Subcutaneous abdominal adipose tissue (tissue), 5 donors: ENCODE measurements around the gene RGMB.
A peak's percentile ranks its signal among the peaks of the same experiment; 100 is the strongest.

Experiments
- H3K27ac ChIP-seq: one replicate; pipeline ENCODE4 v1.7.0; 2013; ENCODE audit warnings: low read depth, mild to moderate bottlenecking, inconsistent platforms, low read length, moderate library complexity
- H3K27me3 ChIP-seq, 5 donors: one replicate each; pipeline ENCODE4 v1.7.0; 2013; ENCODE audit warnings: low read length in 5 of 5, inconsistent platforms in 1 of 5; ENCODE audit not compliant: control insufficient read depth in 5 of 5, insufficient read depth in 4 of 5
- H3K36me3 ChIP-seq, 5 donors: one replicate each; pipeline ENCODE4 v1.7.0; 2013; ENCODE audit warnings: low read length in 5 of 5; ENCODE audit not compliant: control insufficient read depth in 5 of 5, insufficient read depth in 5 of 5
- H3K4me1 ChIP-seq, 5 donors: one replicate each; pipeline ENCODE4 v1.7.0; 2013; ENCODE audit warnings: low read length in 5 of 5, mild to moderate bottlenecking in 3 of 5, moderate library complexity in 1 of 5; ENCODE audit not compliant: control insufficient read depth in 5 of 5, insufficient read depth in 5 of 5
- H3K4me3 ChIP-seq, 5 donors: one replicate each; pipeline ENCODE4 v1.7.0; 2013; ENCODE audit warnings: low read length in 5 of 5, low read depth in 1 of 5
- H3K9ac ChIP-seq, 5 donors: one replicate each; pipeline ENCODE4 v1.7.0; 2013; ENCODE audit warnings: low read length in 5 of 5, mild to moderate bottlenecking in 4 of 5, moderate library complexity in 3 of 5
- H3K9me3 ChIP-seq, 5 donors: one replicate each; pipeline ENCODE4 v1.7.0; 2013; ENCODE audit warnings: low read length in 5 of 5; ENCODE audit not compliant: control insufficient read depth in 5 of 5
- donor health status: healthy.
- donor health status: healthy.
- donor health status: healthy.
- donor health status: healthy.
- donor health status: healthy.

RGMB gene

DNA sequence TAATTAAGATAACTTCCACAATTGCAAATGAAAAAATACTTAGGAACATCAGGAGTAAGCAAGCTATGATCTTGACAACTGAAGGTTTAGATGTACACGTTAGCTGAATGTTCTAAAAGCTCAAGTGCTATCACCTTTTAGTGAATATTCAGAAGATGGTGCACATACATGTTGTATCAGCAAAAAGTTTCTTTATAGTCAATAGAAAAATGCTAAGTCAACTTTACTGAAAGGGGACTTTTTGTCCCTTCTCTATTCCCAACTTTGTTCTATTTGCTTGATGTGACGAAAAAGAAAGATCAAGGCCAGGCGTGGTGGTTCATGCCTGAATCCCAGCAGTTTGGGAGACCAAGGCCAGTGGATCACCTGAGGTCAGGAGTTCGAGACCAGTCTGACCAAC, 7.6 kb upstream of the RGMB start:
- no peak overlapping the region for H3K27ac ChIP-seq
- H3K36me3 ChIP-seq, result no peaks in the 10 kb centered on the region
- no peak overlapping the region for H3K9ac ChIP-seq
- H3K9me3 ChIP-seq, result no peaks in the 10 kb centered on the region
- no peaks in the 10 kb centered on the region for H3K27me3 ChIP-seq
- peaks cover 1 to 30% (median 25%) of the 10 kb centered on the region in 5 donors for H3K4me1 ChIP-seq
- no peak overlapping the region for H3K4me3 ChIP-seq

DNA sequence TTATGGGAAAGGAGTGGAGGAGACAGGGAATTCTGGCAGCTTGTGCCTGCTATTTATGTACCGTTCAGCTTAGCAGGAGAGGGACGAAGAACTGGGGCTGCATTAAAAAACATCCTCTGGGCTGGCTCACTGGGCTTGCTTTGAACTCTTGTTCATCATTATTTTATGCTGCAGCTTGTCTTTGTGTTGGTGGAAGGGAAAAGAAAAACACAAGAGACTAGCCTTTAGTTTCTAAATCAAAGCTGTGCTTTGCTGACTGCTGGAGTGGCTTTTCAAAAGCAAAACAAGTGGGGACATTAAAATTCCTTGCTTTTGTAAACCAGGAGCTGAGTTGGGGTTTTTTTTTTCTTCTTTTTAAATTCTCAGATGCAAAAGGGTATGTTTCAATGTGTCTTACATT, 5.9 kb upstream of the RGMB start:
- Histone ChIP-seq H3K9me3 (no peaks in the 10 kb centered on the region), H3K9ac (no peak overlapping the region), H3K27ac (no peak overlapping the region), H3K4me1 (peaks cover 1 to 47% (median 36%) of the 10 kb centered on the region in 5 donors), H3K4me3 (no peak overlapping the region), H3K27me3 (no peaks in the 10 kb centered on the region), H3K36me3 (no peaks in the 10 kb centered on the region)

DNA sequence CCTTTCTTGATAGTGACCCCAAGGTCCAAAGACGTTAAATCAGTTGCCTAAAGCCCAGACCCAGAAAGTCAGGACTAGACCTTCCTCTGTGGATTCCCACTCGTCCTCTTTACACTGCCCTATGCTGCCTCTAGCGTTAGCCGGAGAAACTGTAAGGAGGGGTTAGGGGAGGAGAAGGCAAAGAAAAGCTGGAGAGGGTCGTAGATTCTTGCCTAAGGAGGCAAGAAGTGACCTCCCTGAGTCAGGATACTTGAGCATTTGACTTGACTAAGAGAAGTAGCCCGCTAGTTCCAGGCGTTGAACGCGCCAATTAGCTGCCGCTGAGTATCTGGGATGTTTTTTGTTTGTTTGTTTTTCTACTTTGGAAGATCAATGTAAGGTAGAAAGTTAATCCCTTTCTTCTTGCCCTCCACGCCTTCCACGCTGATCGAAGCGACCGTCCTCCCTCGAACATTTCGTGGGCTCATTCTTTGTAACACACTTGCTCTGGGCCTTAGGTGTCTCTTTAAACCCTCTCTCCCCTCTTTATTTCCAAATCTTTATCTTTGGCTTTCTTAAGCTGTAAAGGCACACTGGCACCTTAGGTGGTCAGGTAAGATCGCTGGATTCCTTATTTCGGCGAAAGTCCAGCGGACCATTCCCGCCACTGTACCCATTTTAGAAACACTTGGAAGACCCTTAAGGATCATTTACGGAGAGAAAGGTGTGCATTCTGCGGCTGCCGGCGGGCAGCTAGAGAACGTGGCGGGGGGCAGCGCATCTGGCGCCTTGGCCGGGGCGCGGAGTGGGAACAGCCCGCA, 5.1 kb upstream of the RGMB start:
- Histone ChIP-seq H3K9ac (peak overlapping the region; percentile 47 to 75 (median 66)), H3K4me3 (peak overlapping the region; percentile 75 to 90 (median 83)), H3K4me1 (peaks cover 1 to 53% (median 42%) of the 10 kb centered on the region in 5 donors), H3K36me3 (no peaks in the 10 kb centered on the region), H3K27ac (no peak overlapping the region), H3K27me3 (no peaks in the 10 kb centered on the region), H3K9me3 (no peaks in the 10 kb centered on the region)

DNA sequence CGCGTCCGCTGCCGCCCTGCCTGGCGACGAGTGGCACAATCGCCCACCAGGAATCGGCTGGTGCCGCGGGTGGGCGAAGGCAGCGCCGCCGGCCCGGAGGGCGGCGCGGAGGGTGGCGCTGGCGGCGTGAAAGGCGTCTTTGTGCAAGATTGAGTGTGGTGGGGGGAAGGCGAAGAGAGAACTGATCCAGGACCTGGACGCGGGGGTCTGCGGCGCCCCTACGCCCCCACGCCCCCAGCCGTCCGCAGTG, 4.6 kb upstream of the RGMB start:
- peak overlapping the region in 4 of 5 donors; percentile 47 to 84 (median 68) for H3K9ac ChIP-seq
- no peaks in the 10 kb centered on the region for H3K9me3 ChIP-seq
- H3K27ac ChIP-seq, result no peak overlapping the region
- no peaks in the 10 kb centered on the region for H3K27me3 ChIP-seq
- peak overlapping the region in 4 of 5 donors; percentile 75 to 90 (median 84) for H3K4me3 ChIP-seq
- peaks cover 1 to 53% (median 42%) of the 10 kb centered on the region in 5 donors for H3K4me1 ChIP-seq
- no peaks in the 10 kb centered on the region for H3K36me3 ChIP-seq

DNA sequence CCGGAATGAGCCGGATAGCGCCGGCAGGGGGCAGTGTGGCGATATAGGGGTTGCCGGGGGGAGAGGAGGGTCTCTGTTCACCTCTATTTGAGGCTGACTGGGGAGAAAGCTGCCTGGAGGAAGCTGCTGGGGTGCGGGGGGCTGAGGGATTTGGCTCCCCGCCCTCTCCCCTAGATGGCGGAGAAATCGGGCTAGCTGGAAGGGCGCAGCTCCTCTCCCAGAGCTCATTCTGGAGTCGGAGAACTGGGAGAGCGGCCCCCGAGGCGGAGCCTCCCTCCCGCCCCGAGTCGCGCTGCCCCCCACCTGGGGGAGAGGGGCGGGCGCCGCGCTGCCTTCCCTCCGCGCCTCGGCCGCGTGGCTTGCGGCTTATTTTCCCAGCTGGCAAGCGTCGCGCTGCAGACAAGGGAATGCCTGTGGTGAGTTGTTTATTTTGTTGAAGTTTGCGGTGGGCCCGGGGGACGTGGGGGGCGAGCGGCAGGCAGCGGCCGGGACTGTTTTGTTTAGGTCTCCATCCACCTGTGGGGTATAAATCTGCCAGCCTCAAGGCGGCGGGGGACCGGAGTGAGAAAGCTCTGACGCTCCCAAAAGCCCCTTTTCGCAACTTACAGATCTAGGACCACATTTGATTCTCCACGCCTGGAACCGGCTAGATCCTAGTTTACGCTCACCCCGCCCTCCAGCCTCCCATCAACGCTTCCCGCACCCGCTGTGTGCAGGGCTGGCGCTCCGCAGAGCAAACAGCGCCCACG, 4.1 kb upstream of the RGMB start:
- Histone ChIP-seq H3K27me3 (no peaks in the 10 kb centered on the region), H3K9ac (peak overlapping the region in 4 of 5 donors; percentile 64 to 84 (median 73)), H3K4me1 (peaks cover 1 to 54% (median 43%) of the 10 kb centered on the region in 5 donors), H3K36me3 (no peaks in the 10 kb centered on the region), H3K27ac (peak overlapping the region; percentile 85), H3K9me3 (no peaks in the 10 kb centered on the region), H3K4me3 (peak overlapping the region; percentile 75 to 90 (median 85))

DNA sequence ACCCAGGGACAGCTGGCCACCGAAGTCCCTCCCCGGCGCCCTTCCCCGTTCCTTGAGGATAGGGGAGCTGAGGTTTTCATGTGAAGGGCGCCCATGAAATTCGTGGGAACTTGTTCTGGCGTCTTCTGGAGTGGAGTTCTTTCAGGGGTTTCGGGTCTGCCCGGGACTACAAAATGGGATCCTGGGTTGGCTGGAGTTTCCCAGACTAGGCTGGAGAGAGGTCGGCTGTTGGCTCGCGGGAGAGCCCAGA, 3.6 kb upstream of the RGMB start:
- Histone ChIP-seq H3K36me3 (no peaks in the 10 kb centered on the region), H3K9ac (peak overlapping the region; percentile 48 to 84 (median 73)), H3K4me1 (peaks cover 1 to 59% (median 48%) of the 10 kb centered on the region in 5 donors), H3K27me3 (no peaks in the 10 kb centered on the region), H3K9me3 (no peaks in the 10 kb centered on the region), H3K4me3 (peak overlapping the region; percentile 75 to 90 (median 85)), H3K27ac (peak overlapping the region; percentile 85)

DNA sequence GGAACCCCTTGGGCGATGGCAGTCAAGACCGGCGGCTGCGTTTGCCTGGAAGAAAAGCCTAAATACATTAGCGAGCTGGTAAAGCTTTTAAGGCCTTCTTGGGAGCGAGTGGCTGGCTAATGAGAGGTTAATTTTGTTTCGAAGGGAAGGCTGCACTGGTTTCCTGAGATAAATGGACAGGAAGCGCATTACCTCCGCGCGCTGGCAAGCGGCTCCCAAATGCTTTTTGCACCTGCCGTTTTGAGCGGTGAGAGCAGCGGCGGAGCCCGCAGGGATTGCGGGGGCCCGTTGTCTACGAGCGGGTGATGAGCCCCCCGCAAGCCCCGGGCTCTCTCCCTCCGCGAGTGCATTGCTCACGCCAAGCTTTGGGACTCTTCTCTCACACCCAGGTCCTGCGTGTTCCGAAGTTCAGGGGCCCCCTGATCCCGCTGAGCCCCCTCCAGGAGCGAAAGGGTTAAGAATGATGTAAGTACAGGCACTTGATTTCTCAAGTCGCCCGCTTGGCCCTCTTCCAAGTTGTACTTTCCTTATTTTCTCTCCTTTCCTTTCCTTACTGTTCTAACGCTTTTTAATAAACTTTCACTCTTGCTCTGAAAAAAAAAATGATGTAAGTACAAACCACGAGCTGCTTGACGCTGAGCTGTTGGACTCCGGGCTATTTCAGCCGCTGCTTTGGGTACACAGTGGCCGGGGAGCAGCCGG, 3.1 kb upstream of the RGMB start:
- peak overlapping the region; percentile 85 for H3K27ac ChIP-seq
- peaks cover 1 to 64% (median 53%) of the 10 kb centered on the region in 5 donors for H3K4me1 ChIP-seq
- peak overlapping the region; percentile 64 to 84 (median 73) for H3K9ac ChIP-seq
- no peaks in the 10 kb centered on the region for H3K27me3 ChIP-seq
- H3K36me3 ChIP-seq, result no peaks in the 10 kb centered on the region
- peak overlapping the region; percentile 75 to 90 (median 85) for H3K4me3 ChIP-seq
- no peaks in the 10 kb centered on the region for H3K9me3 ChIP-seq

DNA sequence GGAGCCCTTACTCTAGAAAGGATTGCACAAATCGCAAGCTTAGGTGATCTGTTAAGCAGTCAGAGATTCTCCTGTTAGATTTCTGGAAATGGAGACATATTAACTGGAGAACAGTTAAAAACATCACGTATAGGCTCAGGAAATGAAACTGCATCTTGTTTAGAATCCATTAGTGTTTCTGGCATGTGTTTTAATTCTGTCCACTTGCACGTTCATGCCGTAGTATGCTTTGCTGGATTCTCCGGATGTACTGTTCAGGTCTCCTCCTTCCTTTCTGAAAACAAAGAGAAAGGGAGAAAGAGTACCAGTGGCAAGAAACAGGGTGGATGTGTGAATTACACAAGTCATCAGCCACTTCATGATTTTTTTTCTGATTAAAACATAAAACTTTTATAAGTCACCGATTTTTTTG, 2.5 kb upstream of the RGMB start:
- H3K4me1 ChIP-seq, result peaks cover 1 to 69% (median 58%) of the 10 kb centered on the region in 5 donors
- H3K27ac ChIP-seq, result peak overlapping the region; percentile 85
- H3K27me3 ChIP-seq, result no peaks in the 10 kb centered on the region
- H3K9me3 ChIP-seq, result no peaks in the 10 kb centered on the region
- peak overlapping the region; percentile 75 to 90 (median 85) for H3K4me3 ChIP-seq
- peak overlapping the region; percentile 64 to 84 (median 73) for H3K9ac ChIP-seq
- H3K36me3 ChIP-seq, result no peaks in the 10 kb centered on the region

DNA sequence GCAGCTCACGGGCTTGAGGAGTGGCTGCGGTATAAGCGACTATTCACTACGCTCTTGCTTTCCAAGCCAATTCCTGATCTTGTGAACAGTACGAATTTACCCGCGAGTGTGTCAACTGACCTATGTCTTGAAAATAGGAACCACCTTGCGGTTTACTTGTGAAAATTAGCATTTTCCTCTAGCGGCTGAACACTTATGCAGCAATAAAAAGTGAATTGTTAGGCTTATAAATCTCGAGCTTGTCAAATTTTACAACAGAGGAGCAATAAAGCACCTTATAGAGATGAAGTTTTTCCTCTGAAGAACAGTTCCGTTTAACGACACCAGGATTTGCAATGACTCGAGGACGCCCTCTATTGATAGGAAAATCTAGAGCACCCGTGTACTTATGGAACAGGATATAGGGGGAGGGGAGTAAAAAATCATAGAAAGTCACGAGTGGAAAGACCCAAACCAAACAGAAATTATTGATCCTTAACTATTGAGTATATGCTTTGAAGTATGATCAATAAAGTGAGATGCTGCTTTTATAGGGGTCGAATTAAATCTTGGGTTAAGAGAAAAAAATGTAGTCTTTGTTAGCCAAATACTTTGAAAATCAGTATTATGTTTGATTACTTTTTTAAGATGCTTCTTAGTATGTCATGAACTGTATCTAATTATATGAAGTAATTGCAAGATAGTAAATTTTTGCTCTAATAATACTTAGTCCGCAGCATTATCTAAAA, 1.9 kb upstream of the RGMB start:
- H3K27me3 ChIP-seq, result no peaks in the 10 kb centered on the region
- peak overlapping the region in 4 of 5 donors; percentile 64 to 84 (median 73) for H3K9ac ChIP-seq
- peaks cover 1 to 76% (median 65%) of the 10 kb centered on the region in 5 donors for H3K4me1 ChIP-seq
- peak overlapping the region; percentile 75 to 90 (median 85) for H3K4me3 ChIP-seq
- H3K27ac ChIP-seq, result peak overlapping the region; percentile 85
- no peaks in the 10 kb centered on the region for H3K9me3 ChIP-seq
- H3K36me3 ChIP-seq, result no peaks in the 10 kb centered on the region
